C4-2B (cell line): ENCODE data around the gene LILRA6.
"Not testable (repeated sequence)": the region's sequence is repeated elsewhere in the genome, so short reads cannot be mapped to it uniquely, and the experiment has no call there.

Experiments
- H3K27ac ChIP-seq: fragments of 450-650 bp; 2 replicates; pipeline ENCODE4 v1.5.1; 2017
- ZFX ChIP-seq: fragments of 450-650 bp; IDR thresholded peaks from 2 replicates; pipeline ENCODE4 v1.6.1; 2017
- TF ChIP-seq, protein P1 (sequence below): fragments of 450-650 bp; conservative IDR thresholded peaks from 2 replicates; pipeline ENCODE4 v1.5.1; 2017; ENCODE audit warnings: mild to moderate bottlenecking

LILRA6 gene

GRCh38 chr19:54218960-54219661 is 23.5 kb downstream of the LILRA6 start:
- no peak overlapping the region for H3K27ac ChIP-seq
- TF ChIP-seq ZFX, result no peak
- TF ChIP-seq, protein P1, sequence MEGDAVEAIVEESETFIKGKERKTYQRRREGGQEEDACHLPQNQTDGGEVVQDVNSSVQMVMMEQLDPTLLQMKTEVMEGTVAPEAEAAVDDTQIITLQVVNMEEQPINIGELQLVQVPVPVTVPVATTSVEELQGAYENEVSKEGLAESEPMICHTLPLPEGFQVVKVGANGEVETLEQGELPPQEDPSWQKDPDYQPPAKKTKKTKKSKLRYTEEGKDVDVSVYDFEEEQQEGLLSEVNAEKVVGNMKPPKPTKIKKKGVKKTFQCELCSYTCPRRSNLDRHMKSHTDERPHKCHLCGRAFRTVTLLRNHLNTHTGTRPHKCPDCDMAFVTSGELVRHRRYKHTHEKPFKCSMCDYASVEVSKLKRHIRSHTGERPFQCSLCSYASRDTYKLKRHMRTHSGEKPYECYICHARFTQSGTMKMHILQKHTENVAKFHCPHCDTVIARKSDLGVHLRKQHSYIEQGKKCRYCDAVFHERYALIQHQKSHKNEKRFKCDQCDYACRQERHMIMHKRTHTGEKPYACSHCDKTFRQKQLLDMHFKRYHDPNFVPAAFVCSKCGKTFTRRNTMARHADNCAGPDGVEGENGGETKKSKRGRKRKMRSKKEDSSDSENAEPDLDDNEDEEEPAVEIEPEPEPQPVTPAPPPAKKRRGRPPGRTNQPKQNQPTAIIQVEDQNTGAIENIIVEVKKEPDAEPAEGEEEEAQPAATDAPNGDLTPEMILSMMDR, result no peak

- no peak overlapping the region for H3K27ac ChIP-seq
- no peak for TF ChIP-seq ZFX
- TF ChIP-seq, protein P1, result no peak
Observed at GRCh38 chr19:54218259-54218658, 24.3 kb downstream of the LILRA6 start.

DNA sequence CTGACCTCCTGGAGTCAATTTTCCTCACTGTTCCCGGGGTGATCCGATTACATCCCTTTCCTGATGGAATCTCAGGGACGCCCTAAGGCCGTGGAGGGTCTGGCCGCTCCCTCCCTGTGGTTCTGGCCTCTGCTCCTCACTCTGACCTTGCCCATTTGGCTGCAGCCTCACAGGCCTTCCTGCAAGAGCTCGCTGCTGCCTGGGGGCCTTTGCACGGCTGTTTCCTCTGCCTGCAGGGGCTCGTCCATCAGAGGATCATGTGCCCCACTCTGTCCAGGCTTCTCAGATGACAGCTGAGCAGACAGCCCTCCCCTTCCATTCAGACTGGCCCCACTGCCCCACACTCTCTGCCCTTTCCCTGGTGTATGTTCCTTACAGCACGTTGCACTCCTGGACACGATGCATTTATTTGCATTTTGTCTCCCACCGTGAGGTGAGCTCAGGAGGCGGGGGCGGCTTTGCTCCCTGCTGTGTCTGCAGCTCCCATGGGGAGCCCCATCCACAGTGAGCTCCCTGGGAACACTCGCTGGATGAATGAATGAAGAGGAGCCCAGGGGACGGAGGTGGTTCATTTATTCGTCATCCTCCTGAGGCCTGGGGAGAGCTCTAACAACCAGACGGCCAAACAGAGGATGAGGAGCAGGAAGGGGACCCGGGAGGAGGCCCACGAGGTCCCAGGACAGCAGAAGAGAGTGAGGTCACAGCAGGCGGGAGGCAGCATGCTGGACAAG is 24.9 kb downstream of the LILRA6 start:
- not testable (repeated sequence) for H3K27ac ChIP-seq

DNA sequence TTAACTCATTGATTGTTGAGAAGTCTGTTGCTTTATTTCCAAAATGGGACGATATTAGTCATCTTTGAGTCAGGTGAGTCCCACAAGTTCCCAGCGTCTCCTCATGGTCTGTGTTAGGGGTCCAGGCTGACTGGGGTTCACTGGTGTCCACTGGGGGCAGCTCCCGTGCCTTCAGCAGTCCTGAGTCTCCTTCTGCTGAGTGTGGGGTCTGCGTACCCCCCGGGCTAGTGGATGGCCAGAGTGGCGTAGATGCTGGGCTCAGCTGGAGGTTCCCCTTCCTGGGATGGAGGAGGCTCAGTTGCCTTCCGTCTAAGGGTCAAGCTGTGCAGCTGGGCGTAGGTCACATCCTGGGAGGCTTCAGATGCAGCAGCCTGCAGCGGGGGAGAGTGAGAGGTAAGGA is 25.7 kb downstream of the LILRA6 start:
- H3K27ac ChIP-seq, result no peak overlapping the region
- TF ChIP-seq ZFX, result no peak
- TF ChIP-seq, protein P1, result no peak

DNA sequence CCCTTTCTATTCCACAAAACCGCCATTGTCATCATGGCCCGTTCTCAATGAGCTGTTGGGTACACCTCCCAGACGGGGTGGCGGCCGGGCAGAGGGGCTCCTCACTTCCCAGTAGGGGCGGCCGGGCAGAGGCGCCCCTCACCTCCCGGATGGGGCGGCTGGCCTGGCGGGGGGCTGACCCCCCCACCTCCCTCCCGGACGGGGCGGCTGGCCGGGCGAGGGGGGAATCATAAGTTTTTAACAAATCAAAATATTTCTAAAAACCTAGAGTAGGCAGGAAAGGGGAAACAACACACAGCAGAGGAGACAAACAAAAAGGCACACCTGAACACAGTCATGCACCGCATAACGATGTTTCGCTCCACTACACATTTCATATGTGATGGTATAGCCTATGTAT is 27.9 kb downstream of the LILRA6 start:
- H3K27ac ChIP-seq, result not testable (repeated sequence)

- H3K27ac ChIP-seq, result not testable (repeated sequence)
Observed at GRCh38 chr19:54214217-54214616, 28.4 kb downstream of the LILRA6 start.

GRCh38 chr19:54211235-54211634 is 31.4 kb downstream of the LILRA6 start:
- H3K27ac ChIP-seq, result peak overlapping the region; percentile 76

GRCh38 chr19:54209811-54210494 is 32.6 kb downstream of the LILRA6 start:
- peak overlapping the region; percentile 76 for H3K27ac ChIP-seq
- TF ChIP-seq ZFX, result no peak
- TF ChIP-seq, protein P1, result no peak

More at GRCh38 chr19:54211235-54211634, 31.4 kb downstream of the LILRA6 start:
- TF ChIP-seq, protein P1, result no peak
- TF ChIP-seq ZFX, result no peak
